Stomach (tissue), 4 donors: ENCODE results near the gene GRK2.

Experiments used
- EP300 ChIP-seq: sonication (generic); formaldehyde crosslinking; IDR thresholded peaks from one replicate; pipeline ENCODE4 v1.6.1; 2017; ENCODE audit warnings: antibody characterized with exemption
- POLR2A ChIP-seq, 4 donors: fragments of 450-650 bp; IDR thresholded peaks; one replicate each; pipeline ENCODE4 v1.6.1; 2016; ENCODE audit warnings: antibody characterized with exemption in 4 of 4, control low read depth in 2 of 4, mild to moderate bottlenecking in 1 of 4, moderate library complexity in 1 of 4
- POLR2AphosphoS5 ChIP-seq, 3 donors: sonication (generic); formaldehyde crosslinking; IDR thresholded peaks; one replicate each; pipeline ENCODE4 v1.6.1; 2016; ENCODE audit warnings: antibody characterized with exemption in 3 of 3
- TF ChIP-seq, protein P1 (sequence below), 7 experiments: fragments of 450-650 bp in 4 of 7; fragments of 200-600 bp in 3 of 7; sonication (generic) in 3 of 7; IDR thresholded peaks; one replicate each; pipeline ENCODE4 v1.5.1; 2016 to 2019; ENCODE audit warnings: antibody characterized with exemption in 7 of 7, control low read depth in 2 of 7, mild to moderate bottlenecking in 1 of 7

DNA sequence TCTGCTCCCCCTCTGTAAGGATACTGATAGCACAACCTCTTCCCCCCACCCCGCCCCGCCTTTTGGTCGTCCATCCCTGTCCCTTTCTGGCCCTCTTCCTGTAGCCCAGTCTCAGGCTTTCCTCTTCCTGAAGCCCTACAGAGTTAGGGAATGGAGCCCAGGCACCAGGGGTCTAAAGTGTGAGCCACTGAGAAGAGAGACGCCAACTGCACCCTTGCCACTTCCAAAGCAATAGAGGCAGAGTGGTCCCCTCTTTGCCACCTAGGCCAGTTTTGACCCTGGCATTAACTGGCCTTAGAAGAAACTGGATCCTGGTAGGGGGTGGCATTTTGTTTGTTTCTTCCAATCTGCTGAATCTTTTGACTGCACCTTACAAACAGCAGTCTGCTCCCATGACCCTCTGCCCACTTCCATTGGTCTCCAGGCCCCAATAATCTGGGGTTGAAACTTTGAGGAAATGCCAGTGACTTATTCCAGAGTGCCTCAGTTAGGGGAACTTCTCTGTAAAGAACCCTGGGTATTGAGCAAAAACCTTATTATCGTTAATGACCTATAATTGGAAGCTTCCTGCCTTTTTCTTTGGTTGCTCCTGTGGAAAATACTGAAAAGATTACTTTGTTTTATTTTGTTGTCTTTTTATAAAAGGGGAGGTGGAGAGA lies 9.7 kb upstream of the GRK2 start:
- TF ChIP-seq, protein P1, sequence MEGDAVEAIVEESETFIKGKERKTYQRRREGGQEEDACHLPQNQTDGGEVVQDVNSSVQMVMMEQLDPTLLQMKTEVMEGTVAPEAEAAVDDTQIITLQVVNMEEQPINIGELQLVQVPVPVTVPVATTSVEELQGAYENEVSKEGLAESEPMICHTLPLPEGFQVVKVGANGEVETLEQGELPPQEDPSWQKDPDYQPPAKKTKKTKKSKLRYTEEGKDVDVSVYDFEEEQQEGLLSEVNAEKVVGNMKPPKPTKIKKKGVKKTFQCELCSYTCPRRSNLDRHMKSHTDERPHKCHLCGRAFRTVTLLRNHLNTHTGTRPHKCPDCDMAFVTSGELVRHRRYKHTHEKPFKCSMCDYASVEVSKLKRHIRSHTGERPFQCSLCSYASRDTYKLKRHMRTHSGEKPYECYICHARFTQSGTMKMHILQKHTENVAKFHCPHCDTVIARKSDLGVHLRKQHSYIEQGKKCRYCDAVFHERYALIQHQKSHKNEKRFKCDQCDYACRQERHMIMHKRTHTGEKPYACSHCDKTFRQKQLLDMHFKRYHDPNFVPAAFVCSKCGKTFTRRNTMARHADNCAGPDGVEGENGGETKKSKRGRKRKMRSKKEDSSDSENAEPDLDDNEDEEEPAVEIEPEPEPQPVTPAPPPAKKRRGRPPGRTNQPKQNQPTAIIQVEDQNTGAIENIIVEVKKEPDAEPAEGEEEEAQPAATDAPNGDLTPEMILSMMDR (IDR thresholded peaks at IDR 0.05): no peak
- TF ChIP-seq EP300 (no peak), POLR2AphosphoS5 (IDR thresholded peaks at IDR 0.05) (no peak), POLR2A (IDR thresholded peaks at IDR 0.05) (no peak)
